ENCODE measurements around the gene BPIFB4.

- TF ChIP-seq CTCF (IDR thresholded peaks at IDR 0.05; ENCODE audit: low read length) (no peak), EZH2 (optimal IDR thresholded peaks at IDR 0.05; ENCODE audit: low read depth, low read length) (no peak)
Measured at GRCh38 chr20:33145521-33145920, 66.1 kb downstream of the BPIFB4 start.
